HG03342 (cell line): ENCODE data around the gene YKT6.
"Not testable (repeated sequence)": the region's sequence is repeated elsewhere in the genome, so short reads cannot be mapped to it uniquely, and the experiment has no call there.

Experiments
- ATAC-seq: cut with Tn5 transposase; IDR thresholded peaks from one replicate; pipeline ENCODE4 v1.9.1; 2021; ENCODE audit warnings: mild to moderate bottlenecking, moderate library complexity; ENCODE audit not compliant: unreplicated experiment

The YKT6 gene

DNA sequence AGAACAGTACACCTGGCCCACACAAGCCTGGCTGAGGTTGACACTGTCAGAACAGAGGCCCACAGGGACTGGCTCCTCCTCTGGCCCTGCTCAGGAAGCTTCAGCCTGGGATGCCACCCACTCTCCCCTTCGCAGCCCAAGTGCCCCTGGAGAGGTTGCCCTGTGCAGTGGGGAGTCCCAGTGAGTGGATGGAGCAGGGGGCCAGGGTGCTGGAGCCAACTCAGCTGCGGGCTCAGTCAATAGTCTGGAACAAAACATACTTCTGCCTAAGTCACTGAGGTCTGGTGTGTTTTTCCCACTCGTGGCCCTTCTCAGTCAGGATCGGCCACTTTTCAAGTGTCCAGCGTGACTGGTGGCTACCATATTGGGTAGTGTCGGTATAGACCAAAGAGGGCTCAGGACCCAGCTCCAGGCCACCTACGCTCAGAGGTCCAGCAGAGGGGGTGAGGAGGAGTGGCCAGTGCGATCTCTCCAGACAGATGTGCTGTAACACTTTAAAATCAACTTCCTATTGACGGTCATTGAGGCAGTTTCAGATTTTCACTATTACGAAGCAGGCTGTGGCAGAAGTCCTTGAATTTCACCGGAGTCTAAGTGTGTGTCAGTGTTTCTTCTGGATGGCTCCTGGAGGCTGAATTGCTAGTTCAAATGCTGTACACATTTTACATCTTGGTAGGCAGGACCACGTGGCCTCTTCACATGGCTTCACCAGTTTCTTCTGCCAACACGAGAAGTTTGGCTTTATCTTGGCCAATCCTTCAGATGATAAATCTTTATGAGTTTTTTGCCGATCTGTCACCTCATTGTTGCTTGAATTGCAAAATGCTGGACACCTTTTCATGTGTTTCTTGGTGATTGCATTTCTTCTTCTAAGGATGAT, 10.5 kb upstream of the YKT6 start:
- ATAC-seq, result no peak

DNA sequence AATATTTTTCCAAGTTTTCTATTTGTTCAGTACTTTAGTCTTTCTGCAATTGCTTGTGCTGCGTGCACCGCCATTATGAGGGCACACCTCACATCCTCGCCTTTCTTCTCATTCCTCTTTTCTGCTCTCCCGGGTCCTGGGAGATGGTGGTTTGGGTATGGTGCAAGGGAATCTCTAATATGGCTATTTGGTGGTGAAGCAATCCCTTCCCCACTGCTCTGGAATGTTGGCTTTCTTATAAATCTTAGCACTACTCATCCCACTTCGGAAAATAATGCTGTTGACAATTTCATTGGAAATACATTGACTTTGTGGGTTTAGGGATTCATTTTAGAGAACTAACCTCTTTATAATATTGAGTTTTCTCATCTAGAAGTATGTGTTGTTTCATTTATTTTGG, 9.6 kb upstream of the YKT6 start:
- ATAC-seq, result no peak

GRCh38 chr7:44193011-44193802, 7.6 kb upstream of the YKT6 start:
- no peak for ATAC-seq

DNA sequence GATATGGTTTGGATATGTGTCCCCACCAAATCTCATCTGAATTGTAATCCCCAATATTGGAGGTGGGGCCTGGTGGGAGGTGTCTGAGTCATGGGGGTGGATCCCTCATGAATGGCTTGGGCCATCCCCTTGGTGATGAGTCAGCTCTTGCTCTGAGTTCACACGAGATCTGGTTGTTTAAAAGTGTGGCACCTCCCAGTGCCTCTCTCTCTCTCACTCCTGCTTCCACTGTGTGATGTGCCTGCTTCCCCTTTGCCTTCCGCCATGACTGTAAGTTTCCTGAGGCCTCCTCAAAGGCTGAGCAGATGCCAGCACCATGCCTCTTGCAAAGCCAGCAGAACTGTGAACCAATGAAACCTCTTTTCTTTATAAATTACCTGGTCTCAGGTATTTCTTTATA, 6.7 kb upstream of the YKT6 start:
- no peak for ATAC-seq

DNA sequence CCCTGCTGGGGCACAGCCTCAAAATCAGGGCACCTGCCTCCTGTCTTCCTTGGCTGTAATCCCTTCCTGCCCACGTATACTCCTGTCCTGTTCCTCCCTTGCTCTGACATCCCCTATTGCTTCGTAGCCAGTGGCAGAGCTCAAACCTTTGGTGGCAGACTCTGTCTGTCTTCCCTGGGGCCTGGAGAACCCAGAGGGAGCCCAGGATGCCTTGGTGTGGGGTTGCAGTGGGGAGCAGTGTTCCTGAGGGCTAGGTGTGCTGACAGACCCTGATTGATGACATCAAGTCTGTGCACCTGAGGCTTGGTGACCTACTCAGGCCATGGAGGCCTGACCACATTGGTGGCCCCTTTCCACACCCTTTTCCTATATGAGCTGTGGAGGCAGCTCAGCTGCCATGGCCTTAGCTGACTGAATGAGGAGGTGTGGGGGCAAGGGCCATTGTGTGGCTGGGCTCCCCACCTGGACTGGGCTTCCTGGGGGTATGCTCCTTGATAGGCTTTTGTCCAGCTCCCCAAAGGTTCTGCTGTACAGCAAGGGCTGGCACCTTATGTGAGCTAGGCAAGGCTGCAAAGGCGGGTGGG, 6.1 kb upstream of the YKT6 start:
- no peak for ATAC-seq

- no peak for ATAC-seq
Observed at GRCh38 chr7:44195889-44196288, 4.9 kb upstream of the YKT6 start.

- ATAC-seq, result no peak
Observed at GRCh38 chr7:44196450-44196872, 4.3 kb upstream of the YKT6 start.

- no peak for ATAC-seq
Observed at GRCh38 chr7:44197474-44197873, 3.3 kb upstream of the YKT6 start.

GRCh38 chr7:44200163-44200562, 615 bp upstream of the YKT6 start:
- ATAC-seq, result not testable (repeated sequence)

GRCh38 chr7:44201813-44202212, 1.0 kb downstream of the YKT6 start:
- no peak for ATAC-seq

GRCh38 chr7:44206008-44206407, 5.2 kb downstream of the YKT6 start:
- ATAC-seq, result no peak

GRCh38 chr7:44208085-44208484, 7.3 kb downstream of the YKT6 start:
- no peak for ATAC-seq

- ATAC-seq, result no peak
Observed at GRCh38 chr7:44210107-44210506, 9.3 kb downstream of the YKT6 start.

DNA sequence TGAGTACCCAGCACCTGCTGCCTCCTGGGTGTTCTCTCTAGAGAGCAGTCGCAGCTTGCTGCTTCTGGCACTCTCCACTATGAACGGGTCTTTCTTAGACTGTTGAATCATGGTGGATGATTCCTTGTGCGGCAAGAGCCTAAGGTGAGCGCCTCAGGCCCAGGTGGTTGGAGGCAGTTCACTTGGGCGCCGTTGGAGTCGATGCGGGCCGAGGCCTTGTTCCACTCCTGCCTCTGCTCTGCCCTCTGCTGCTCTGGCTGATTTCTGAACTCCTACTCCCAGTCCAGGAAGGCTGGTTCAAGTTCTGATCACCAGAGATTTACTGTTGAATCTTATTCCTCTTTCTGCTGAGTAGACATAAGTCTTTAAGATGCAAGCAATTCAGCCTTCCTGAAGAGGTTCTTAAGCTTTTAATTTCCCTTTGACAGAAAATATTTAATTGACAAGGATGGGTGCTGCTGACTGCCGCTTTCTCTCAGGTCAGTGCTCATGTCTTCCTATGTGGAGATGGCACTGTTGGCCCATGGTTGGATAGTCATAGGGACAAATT, 10.4 kb downstream of the YKT6 start:
- ATAC-seq, result no peak

GRCh38 chr7:44212018-44212417, 11.2 kb downstream of the YKT6 start:
- no peak for ATAC-seq

DNA sequence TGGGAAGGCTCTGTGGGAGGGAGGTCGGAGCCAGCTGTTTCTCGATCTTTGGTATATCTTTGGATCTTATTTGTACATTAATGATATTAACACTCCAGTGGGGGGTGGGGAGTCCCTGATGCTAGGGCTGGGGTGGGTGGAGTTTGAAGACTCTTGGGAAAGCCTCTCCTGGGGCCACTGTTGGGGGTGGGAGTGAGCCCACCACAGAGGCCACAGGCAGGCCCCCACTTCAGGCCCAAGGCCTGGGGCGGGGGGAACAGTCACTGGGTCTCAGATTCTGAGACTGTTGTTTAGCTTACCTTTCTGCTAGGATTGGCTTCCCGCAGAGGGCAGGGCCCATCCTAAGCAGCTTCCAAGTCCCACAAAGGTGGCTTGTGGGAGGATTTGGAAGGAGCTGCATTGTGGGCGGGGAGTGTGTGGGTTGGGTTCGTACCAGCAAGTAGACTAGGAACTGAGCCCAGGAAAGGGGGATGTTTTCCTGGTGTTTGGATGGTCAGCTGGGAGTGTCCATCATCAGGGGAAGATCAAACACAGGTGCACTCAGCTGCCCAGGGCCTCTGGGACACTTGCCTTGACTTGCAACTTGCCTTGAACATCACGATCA, 11.9 kb downstream of the YKT6 start:
- ATAC-seq, result no peak

GRCh38 chr7:44213206-44213876, 12.6 kb downstream of the YKT6 start:
- ATAC-seq, result no peak

- ATAC-seq, result no peak
Observed at GRCh38 chr7:44213877-44214388, 13.2 kb downstream of the YKT6 start.

DNA sequence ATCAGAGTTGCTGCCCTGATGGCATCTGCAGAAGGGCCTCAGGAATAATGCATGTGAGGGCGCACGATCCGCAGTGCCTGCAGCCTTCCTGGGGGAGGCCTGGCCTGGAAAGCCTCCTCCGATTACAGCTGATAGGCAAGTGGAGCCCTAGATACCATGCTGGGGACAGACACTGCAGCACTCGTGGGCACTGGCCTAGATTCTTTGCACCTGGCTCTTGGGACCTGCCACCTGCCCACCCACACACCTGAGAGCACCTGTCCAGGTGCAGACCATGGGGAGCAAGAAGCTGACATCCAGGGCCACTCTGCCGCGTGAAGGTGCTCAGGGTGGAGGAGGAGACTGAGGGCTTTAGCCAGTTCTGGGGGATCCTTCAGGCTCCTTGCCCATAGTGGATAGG, 14.8 kb downstream of the YKT6 start:
- ATAC-seq, result no peak

- no peak for ATAC-seq
Observed at GRCh38 chr7:44216019-44216418, 15.2 kb downstream of the YKT6 start.
